ENCODE data around the gene BCO1.

- TF ChIP-seq POLR2A (IDR thresholded peaks at IDR 0.05; ENCODE audit: low read depth, low read length) (no peak), CTCF (conservative IDR thresholded peaks at IDR 0.05; ENCODE audit: low read depth, low read length) (no peak), CHD1 (IDR thresholded peaks at IDR 0.05; ENCODE audit: low read depth, low read length) (no peak), RAD21 (IDR thresholded peaks at IDR 0.05; ENCODE audit: low read length) (no peak), SMC3 (IDR thresholded peaks at IDR 0.05; ENCODE audit: low read depth, low read length) (no peak), ELK1 (IDR thresholded peaks at IDR 0.05; ENCODE audit: borderline replicate concordance, low read depth, low read length) (no peak), BHLHE40 (IDR thresholded peaks at IDR 0.05; ENCODE audit: low read depth, low read length) (no peak)
These were observed 5.5 kb downstream of the BCO1 start for GRCh38 chr16:81243942-81244341.

All from IMR-90 (cell line).